NK-92 (cell line): Measurements from ENCODE around the gene TAS1R1.

Experiments used
- DNase-seq: peaks from one replicate; lab custom pipeline; 2025; ENCODE audit not compliant: unreplicated experiment; lab: John Stamatoyannopoulos, UW

Gene TAS1R1

DNA sequence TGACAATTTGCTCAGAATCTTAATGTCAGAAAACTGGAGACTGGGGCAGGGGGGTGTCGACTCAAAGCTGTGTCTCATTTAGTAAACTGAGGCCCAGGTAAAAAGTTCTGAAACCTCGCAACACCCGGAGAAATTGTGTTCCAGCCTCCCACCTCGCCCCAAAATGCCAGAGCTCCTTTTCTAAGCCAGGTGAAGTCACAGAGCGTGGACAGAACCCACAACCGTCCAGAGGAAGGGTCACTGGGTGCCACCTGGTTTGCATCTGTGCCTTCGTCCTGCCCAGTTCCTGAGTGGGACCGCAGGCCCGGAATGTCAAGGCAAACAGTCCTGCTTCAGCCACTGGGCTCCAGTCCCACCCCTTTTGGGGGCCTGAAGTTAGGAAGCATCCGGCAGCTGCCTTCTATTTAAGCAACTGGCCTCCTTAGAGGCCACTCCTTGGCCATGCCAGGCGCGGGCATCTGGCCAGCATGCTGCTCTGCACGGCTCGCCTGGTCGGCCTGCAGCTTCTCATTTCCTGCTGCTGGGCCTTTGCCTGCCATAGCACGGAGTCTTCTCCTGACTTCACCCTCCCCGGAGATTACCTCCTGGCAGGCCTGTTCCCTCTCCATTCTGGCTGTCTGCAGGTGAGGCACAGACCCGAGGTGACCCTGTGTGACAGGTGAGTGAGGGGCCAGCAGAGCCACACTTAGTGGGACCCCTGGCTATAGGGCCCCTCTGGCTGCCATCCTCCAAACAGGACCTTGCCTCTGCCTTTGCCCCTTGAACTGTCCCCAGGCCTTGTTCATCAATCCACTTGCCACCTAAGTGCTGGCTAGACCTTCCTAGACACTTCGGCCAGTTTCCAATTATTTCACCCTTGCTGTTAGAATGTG lies at the start of gene TAS1R1:
Gene TAS1R1, plus strand, starts transcription at position 401 of the 872 bp plus-strand sequence. Its CDS starts 67 bp downstream, at position 468.
- DNase-seq, result no peak

DNA sequence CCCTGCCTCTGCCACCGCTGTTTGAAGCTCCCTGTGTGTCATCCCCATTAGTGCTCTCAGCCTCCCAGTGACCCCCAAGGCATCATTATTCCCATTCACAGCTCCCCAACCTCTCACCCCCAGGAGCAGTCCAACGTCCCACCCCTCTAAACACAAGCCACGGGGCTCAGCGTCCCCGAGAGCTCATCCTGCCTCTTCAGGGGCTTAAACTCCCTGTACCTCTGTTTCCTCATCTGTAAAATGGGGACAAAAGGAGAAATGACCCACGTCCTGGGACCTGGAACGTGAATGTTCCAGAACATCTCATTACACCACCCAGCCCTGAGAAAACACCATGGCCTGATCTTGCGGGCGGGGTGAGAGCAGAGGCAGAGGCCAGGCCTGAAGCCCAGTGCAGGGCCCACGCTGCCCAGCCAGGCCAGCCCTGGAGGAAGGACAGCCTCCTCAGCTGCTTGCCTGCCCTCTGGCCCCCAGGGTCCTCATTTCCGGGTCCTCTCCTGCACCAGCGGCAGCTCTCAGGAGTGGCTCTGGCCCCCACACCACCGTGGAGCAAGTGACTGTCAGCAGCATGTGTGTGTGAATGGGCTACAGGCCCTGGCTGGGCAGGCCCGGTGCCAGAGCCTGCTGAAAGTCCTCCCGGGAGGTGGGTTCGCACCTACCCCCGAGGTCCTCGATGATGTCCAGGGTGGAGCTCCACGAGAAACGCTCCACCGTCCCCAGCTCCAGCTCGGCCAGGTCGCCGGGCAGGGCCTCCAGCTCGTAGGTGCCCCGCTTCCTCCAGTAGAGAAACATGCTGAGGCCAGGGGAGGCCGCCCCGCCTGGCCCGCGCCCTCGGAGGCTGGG lies 49.5 kb upstream of the TAS1R1 start:
- DNase-seq, result no peak

- no peak for DNase-seq
Measured at GRCh38 chr1:6506210-6507036, 48.7 kb upstream of the TAS1R1 start.

- no peak for DNase-seq
Measured at GRCh38 chr1:6507037-6507428, 48.1 kb upstream of the TAS1R1 start.

- DNase-seq, result no peak
Measured at GRCh38 chr1:6507461-6507911, 47.6 kb upstream of the TAS1R1 start.

GRCh38 chr1:6508154-6508815 lies 46.8 kb upstream of the TAS1R1 start:
- no peak for DNase-seq

- no peak for DNase-seq
Measured at GRCh38 chr1:6508816-6509189, 46.3 kb upstream of the TAS1R1 start.

DNA sequence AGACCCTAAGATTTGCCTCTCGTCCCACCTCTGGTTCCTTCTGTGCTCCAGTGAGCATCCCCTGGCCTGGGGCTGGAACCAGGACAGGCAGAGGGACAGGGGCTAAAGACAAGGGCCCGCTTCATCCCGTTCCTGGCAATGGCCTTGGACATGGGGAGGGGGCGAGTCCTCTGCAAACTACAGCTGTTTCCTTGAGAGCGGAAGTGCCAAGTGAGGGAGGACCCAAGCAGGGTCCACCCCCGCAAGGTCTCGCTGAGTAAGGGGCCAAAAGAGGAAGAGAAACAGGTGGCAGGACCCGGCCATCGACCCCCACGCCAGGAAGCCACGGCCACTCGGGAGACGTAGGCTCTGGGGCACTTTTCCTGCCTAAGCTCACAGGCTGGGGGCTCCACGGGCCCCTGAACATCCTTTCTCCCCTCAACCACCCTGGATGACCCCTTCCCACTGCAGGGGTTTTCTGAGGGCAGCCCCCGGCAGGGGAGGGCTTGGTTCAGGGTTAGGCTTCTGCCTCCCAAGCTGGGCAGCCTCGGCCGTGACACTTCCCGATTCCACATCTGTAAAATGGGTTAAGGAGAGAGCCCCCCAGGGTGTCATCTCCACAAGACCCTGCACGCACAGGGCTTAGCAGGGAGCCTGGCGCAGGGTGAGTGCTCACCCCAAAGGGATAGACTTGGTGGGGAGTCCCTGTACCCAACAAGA lies 45.7 kb upstream of the TAS1R1 start:
- DNase-seq, result no peak

DNA sequence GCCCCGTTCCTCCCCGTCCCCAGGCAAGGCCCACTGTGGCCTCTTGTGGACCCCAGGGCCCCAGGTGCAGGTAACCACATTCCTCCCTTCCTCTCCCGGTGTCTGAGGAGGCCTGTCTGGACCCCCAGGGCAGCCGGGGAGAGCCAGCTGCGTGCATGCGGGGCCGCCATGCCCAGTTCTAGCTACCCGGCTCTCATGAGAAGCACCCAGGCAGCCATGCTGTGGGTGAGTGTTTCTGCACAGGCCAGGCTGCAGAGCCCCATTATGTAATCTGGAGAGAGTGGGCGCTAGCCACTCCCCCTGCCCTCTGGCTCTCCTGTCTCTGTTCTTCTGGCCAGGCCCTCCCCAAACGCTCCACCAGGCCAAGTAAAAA lies 45.2 kb upstream of the TAS1R1 start:
- no peak for DNase-seq

DNA sequence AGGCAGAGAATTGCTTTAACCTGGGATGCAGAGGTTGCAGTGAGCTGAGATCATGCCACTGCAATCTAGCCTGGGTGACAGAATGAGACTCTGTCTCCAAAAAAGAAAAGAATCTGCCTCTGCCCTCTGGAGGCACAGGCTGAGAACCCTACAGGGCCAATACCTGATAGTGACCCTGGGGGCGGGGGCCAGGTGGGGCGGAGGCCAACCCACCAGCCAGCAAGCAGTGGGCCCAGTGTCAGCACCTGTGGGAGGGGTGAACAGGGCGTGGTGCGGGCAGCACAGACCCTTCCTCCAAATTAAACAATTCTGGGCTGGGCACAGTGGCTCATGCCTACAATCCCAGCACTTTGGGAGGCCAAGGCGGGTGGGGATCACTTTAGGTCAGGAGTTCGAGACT lies 44.6 kb upstream of the TAS1R1 start:
- no peak for DNase-seq

DNA sequence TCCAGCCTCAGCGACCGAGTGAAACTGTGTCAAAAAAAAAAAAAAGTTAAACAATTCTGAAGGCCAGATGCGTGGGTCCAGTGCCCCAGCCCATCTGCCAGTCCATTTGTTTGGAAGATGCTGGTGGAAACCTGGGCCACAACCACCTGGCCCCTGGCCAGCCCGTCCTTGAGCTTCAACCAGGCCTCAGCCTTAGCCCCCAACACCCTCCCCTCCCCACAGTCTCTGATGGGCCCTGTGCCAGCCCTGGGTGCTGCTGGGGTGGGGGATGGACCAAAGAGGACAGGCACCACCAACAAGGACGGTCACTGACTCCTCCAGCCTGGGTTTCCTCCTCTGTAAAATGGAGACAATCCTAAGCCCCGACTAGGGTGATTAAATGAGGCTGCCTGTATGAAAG lies 44.1 kb upstream of the TAS1R1 start:
- DNase-seq, result no peak

DNA sequence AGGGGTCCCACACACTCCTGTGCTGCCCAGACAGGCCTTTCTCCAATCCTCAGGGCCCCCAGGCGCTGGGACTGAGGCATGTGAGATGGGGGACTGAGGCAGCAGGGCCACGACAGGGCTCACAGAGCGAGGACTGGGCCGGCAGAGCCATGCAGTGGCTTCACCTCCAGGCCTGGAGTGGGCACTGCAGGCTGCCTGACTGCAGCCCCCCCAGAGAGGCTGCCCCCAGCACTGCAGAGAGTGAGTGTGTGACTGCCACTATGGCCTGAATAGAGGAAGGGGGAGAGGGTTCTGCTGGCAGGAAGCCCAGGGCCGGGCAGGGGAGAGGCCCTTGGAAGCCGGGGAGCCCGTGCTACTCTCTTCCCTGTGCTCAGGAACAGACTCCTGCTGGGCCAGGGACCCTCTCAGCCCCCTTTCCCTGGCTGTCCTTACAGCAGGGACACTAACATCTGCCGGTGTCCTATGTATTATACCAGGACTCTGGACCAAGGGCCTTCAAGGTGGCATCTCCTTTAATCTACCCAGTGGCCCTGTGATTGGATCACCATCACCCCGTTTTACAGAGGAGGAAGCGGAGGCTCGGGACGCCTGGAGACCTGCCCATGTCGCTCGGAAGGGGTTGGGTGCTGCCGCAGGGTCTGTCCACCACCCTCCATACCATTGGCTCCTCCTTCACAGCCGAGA lies 43.4 kb upstream of the TAS1R1 start:
- DNase-seq, result no peak

- DNase-seq, result no peak
Measured at GRCh38 chr1:6512245-6512907, 42.7 kb upstream of the TAS1R1 start.

DNA sequence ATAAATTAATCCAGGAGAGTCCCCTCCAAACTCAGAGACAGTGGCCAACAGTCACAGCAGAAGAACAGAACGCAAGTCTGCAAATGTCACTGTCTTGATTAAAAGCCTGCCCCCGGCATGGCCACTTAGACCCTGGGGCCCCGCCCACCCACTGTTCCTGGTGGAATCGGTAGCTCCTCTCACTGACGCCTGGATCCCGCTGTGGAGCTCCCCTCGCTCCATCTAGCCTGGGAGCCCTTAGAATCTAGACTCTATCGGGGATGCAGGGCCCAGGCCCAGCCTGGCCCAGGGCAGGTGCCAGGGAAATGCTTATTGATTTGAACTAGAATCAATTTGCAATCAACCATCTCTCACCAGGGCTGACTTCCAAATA lies 42.2 kb upstream of the TAS1R1 start:
- no peak for DNase-seq

- DNase-seq, result no peak
Measured at GRCh38 chr1:6513320-6513801, 41.7 kb upstream of the TAS1R1 start.

- DNase-seq, result no peak
Measured at GRCh38 chr1:6515771-6516170, 39.3 kb upstream of the TAS1R1 start.

DNA sequence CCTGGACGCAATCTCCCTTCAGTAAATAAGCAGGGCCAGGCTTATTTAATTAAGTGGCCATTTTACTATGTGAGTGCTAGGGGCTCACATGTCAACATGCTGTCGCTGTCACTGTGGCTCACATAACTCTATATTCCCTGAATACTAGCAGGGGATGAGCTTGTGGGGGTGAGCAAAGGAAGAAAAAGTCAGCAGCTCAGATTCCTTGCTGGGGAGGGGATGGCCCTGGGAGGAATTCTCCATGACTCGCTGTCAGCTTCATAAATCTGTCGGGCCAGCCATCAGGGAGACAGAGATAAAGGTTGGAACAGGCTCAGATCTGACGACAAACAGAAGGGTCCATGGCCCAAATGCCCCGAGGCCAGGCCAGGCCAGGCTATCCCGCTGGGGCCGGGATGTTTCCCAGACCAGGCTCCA lies 37.7 kb upstream of the TAS1R1 start:
- no peak for DNase-seq

DNA sequence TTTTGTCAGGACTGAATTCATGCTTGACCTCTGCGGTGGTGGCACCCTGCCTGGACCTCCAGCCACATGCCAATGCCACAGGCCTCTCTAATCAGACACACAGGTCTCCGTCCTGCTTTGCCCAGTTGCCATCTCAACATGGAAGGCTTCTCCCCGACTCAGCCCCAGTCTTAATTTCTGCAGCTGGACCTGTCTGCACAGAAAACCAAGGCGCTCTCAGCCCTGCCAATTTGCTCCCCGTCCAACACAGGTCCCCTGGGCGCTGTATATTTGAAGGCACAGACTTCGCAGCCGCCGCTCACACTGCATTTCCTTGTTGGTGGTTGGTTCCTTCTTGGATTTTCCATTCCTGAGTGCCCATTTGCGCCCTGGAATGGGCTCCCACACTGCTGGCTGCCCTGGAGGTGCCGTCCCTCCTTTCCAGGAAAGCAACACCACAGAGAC lies 35.6 kb upstream of the TAS1R1 start:
- no peak for DNase-seq
